ENCODE measurements around the gene FOXJ3.

Gene FOXJ3

DNA sequence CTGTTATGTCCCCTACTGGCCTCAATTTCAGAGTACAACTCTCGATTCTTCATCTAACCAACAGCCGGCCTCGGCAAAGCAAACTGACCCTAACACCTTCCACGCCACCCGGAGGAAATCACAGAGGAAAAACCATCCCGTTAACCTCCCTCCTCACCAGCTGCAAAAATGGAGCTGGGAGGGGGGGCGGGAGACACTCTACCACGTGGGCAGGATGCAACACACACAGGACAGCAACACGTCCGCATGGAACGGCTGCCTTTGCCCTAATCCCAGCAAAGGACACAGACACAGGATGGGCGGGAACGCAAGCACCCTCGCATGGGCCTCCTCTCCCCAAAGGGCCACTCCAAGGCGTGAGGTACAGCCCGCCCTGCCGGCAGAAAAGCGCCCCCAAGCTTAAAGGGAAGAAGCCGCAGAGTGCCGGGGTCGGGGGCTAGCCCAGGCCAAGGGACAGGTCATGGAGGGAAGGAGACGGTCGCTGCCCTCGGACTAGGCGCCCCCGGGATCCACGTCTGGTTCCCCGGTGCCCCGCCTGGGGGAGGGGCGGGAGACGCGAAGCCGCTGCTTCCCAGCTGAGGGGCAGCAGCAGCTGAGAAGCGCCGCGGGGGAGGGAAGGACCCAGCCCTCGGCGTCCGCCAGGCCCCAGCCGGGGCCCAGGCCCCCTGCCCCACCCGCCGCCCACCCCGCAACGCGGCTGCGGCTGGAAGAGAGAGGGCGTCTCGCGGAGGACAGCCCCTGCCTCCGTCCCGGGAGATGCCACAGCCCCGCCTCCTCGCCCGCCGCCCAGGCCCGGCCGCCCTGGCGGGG, 590 bp downstream of the FOXJ3 start:
- DNase-seq: peak in 5 of 6 experiments; percentile 35 to 68 (median 51)

DNA sequence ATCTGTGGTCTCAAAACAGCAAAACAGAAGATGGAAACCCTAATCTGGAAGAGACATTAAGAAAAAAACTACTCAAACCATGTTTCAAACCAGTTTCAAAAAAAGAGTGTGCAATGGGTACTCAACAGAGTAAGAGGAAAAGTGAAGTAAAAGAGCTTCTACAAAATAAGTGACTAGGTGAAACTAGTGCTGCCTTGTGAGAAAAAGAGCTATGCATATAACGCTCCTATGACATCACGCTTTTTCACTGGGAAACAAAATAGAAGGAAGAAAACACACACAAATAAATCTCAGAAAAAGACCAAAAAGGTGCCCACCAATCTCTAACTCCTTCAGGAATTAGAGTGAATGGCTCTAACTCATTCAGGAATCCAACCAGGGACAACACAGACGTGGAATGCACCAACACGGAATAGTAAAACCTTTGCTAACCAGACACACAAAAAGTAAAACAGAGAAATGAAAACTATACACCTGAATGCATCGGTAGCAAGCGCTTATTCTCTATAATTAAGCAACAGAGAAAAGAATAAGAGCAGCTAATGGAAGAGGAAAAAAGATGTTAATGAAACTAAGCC, 1.3 kb downstream of the FOXJ3 start:
- DNase-seq: no peak

GRCh38 chr1:42332877-42333276, 2.2 kb downstream of the FOXJ3 start:
- no peak for DNase-seq

DNA sequence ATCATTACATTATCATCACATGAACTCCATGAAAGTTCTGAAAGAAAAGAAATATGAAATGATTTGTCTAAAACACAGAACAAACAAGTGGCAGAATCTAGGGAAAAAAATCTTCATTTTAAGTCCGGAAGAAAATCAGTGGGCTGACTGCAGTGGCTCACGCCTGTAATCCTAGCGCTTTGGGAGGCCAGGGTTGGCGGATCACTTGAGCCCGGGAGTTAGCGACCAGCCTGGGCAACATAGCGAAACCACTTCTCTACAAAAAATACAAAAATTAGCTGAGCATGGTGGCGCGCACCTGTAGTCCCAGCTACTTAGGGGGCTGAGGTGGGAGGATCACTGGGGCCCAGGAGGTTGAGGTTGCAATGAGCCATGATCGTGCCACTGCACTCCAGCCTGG, 4.8 kb downstream of the FOXJ3 start:
- DNase-seq: no peak

DNA sequence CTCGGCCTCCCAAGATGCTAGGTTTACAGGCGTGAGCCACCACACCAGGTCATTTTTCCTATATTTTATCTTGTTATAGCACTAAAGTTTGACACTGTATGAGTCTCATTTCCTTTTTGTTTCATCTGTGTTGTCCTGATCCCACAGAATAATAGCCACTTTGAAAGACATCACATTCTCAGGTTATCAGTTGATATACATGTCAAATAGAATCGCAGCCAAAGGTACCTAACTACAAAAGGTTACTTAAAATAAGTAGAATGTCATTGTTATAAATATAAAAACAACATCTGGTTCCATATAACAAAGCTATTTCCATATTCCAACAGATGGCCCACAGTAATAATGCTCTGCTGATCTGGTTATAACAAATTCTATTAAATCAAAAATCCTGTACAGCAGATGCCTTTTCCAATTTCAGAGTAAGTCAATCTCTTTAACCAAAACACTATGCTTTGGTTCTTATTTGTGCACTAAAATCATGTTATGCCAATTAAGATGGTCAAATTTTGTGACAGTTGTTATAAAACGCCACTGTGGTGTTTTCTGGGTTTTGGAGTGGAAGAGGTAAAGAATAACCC, 6.0 kb downstream of the FOXJ3 start:
- no peak for DNase-seq

- DNase-seq: no peak
Measured at GRCh38 chr1:42328047-42328625, 6.9 kb downstream of the FOXJ3 start.

DNA sequence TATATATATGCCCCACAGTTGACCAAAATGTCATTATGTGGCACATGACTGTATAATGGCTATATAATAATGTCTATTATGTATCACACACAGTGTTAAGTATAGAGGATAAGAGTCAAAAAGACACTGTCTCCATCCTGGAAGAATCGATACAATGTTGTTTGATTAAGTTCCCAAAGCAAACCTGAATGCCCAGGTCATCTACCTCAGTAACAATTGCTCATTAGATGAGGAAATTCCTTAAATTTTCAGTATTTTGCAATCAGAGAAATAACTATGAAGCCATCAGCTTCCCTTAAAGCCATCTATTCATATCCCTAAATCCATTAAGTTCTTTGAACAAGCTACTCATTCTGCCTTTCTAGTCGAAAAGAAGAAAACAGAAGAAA, 10.0 kb downstream of the FOXJ3 start:
- DNase-seq: no peak

DNA sequence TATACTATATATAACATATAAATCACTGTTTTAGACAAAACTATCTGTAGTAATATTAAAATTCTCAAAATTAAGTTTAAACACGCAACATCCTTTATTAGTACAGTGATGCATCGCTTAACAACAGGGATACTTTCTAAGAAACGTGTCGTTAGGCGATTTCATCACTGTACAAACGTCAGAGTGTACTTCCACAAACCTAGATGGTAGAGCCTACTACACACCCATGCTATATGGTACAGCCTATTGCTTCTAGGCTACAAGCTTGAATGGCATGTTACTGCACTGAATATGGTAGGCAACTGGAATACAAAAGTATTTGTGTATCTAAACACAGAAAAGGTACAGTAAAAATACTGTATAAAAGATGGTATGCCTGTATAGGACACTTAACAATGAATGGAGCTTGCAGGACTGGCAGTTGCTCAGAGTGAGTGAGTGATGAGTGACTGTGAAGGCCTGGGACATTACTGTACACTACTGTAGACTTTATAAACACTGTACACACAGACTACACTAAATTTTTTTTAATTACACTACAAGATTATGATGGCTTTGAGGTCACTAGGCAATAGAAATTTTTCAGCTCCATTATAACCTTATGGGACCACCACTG, 10.5 kb downstream of the FOXJ3 start:
- no peak for DNase-seq

GRCh38 chr1:42323551-42323950, 11.5 kb downstream of the FOXJ3 start:
- DNase-seq: no peak

- no peak for DNase-seq
Measured at GRCh38 chr1:42322577-42322976, 12.5 kb downstream of the FOXJ3 start.

DNA sequence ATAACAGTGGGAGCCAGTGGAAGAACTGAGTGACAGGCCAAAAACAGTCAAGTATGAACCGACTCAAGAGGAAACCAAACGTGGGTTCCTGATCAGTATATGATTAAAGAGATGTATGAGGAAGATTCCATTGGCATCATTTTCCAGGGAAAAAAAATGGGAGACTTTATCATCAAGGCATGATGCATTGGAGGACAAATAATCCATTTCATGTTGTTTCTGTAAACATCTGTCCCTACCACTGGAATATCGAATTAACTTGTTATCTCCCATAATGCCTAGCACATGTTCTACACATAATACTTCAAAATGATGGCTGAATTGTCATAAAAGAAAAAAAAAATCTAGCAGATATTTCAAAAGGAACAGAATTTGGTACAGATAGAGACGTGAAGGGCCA, 13.3 kb downstream of the FOXJ3 start:
- DNase-seq: no peak

- DNase-seq: no peak
Measured at GRCh38 chr1:42320708-42321107, 14.3 kb downstream of the FOXJ3 start.

- DNase-seq: peak; percentile 4 to 44 (median 28)
Measured at GRCh38 chr1:42319871-42320484, 15.1 kb downstream of the FOXJ3 start.

- peak in 2 of 6 experiments; percentile 21 to 33 for DNase-seq
Measured at GRCh38 chr1:42319128-42319851, 15.7 kb downstream of the FOXJ3 start.

DNA sequence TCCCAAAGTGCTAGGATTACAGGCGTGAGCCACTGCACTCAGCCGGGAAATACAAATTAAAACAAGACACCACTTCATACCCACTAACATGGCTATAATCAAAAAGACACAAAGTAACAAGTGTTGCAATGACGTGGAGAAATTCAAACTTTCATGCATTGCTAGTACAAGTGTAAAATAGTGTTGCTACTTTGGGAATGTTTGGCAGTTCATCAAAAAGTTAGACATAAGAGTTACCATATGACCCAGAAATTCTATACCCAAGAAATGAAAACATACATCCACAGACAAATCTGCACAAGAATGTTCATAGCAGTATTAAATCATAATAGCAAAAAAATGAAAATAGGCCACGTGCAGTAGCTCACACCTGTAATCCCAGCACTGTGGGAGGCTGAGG, 16.4 kb downstream of the FOXJ3 start:
- no peak for DNase-seq

GRCh38 chr1:42317308-42317707, 17.7 kb downstream of the FOXJ3 start:
- no peak for DNase-seq

GRCh38 chr1:42316292-42316691, 18.7 kb downstream of the FOXJ3 start:
- DNase-seq: no peak

GRCh38 chr1:42315500-42315899, 19.5 kb downstream of the FOXJ3 start:
- DNase-seq: no peak

DNA sequence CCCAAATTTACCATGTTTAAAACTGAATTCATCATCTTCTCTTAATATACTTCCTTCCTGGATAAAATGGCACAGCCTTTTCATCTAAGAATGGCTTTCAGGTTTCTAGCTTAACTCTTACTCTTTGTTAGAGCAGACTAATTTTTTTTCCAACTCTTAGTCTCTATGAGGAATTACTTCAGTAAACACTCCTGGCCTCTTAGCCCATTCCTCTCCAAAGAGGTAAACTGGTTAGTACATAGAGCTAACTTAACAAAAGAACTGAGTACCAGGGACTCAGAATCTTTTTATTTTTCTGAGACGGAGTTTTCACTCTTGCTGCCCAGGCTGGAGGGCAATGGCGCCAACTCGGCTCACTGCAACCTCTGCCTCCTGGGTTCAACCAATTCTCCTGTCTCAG, 21.1 kb downstream of the FOXJ3 start:
- DNase-seq: no peak

- no peak for DNase-seq
Measured at GRCh38 chr1:42312576-42313212, 22.3 kb downstream of the FOXJ3 start.

DNA sequence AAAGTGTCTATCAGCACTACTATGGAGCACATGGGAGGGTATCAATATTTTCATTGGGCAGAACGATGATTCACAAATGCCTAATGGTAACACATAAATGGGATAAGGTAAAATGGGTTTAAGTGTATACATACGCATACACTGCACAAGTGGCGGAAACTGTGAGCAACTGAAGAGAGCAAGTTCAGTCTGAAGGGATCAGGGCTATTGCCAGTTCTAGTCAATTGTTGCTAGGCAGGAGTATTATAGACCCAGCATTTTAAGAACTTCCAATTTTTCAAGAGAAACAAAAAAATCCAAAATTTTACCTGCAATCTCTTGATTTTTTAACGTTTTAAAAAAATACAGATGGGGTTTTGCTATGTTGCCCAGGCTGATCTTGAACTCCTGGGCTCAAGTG, 23.1 kb downstream of the FOXJ3 start:
- DNase-seq: no peak

DNA sequence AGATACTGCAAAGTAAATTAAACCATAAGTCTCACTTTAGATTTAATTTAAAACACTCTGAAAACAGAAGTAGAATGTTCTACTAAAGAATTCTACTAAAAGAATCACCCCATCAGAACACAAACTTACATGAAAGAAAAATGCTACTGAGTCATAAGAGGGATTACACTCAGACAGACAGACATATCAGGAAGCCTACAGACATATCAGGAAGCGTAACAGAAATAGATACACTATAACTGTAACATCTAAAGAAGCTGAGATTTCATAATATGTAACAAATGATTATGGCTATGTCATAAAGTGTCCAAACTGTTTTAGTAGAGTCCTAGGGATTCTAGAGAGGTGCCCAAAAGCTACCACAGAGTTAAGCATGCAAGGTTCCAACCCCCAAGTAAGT, 23.9 kb downstream of the FOXJ3 start:
- no peak for DNase-seq
